BLaER1 treated with 17β-estradiol and CSF1 and Interleukin-3, amounts not matched to agents 10 nM and 100 nM (cell line): Measurements from ENCODE around the gene HNF4A.

ENCODE experiments used
- H3K27ac ChIP-seq, 11 experiments: shearing (Covaris generic); formaldehyde crosslinking; 2 replicates each; pipeline ENCODE4 v1.8.1; 2022
- H3K27me3 ChIP-seq, 11 experiments: shearing (Covaris generic); formaldehyde crosslinking; 2 replicates each; pipeline ENCODE4 v1.8.1; 2022
- H3K36me3 ChIP-seq, 11 experiments: shearing (Covaris generic); formaldehyde crosslinking; 2 replicates each; pipeline ENCODE4 v1.8.1; 2022
- H3K4me1 ChIP-seq, 10 experiments: shearing (Covaris generic); formaldehyde crosslinking; 2 replicates each; pipeline ENCODE4 v1.8.1; 2022
- H3K4me2 ChIP-seq, 11 experiments: shearing (Covaris generic); formaldehyde crosslinking; 2 replicates each; pipeline ENCODE4 v1.8.1; 2022
- H3K4me3 ChIP-seq, 10 experiments: shearing (Covaris generic); formaldehyde crosslinking; 2 replicates each; pipeline ENCODE4 v1.8.1; 2022
- H3K9ac ChIP-seq, 11 experiments: shearing (Covaris generic); formaldehyde crosslinking; 2 replicates each; pipeline ENCODE4 v1.8.1; 2022
- H3K9me3 ChIP-seq, 11 experiments: shearing (Covaris generic); formaldehyde crosslinking; replicated peaks in 1 of 11; 2 replicates each; pipeline ENCODE4 v1.8.1; 2022
- H4K20me1 ChIP-seq, 11 experiments: shearing (Covaris generic); formaldehyde crosslinking; 2 replicates each; pipeline ENCODE4 v1.8.1; 2022
- Cebpa-rat ChIP-seq, 11 experiments: shearing (Covaris generic); IDR thresholded peaks; 2 replicates each; pipeline ENCODE4 v1.8.1; 2022

Gene HNF4A

GRCh38 chr20:44407402-44408184, 52.1 kb downstream of the HNF4A start:
- Histone ChIP-seq H3K27ac (no peak overlapping the region), H3K36me3 (no peaks in the 10 kb centered on the region), H3K4me2 (no peak overlapping the region), H4K20me1 (no peaks in the 10 kb centered on the region), H3K9ac (no peak overlapping the region), H3K9me3 (no peaks in the 10 kb centered on the region), H3K4me1 (0 out of 20 replicates have a peak, but pooled peaks cover 0 to 5% (median 0%) of the 10 kb centered on the region in 10 experiments), H3K27me3 (peaks cover 0 to 4% (median 0%) of the 10 kb centered on the region in 11 experiments; a peak in 2 of 22 replicates), H3K4me3 (no peak overlapping the region)
- no peak for TF ChIP-seq Cebpa-rat (IDR thresholded peaks at IDR 0.05)

- H3K4me1 ChIP-seq = 0 out of 20 replicates have a peak, but pooled peaks cover 0 to 5% (median 0%) of the 10 kb centered on the region in 10 experiments
- no peaks in the 10 kb centered on the region for H3K9me3 ChIP-seq
- H3K4me3 ChIP-seq = no peak overlapping the region
- no peak overlapping the region for H3K4me2 ChIP-seq
- no peak overlapping the region for H3K27ac ChIP-seq
- no peaks in the 10 kb centered on the region for H4K20me1 ChIP-seq
- TF ChIP-seq Cebpa-rat (IDR thresholded peaks at IDR 0.05) = no peak
- H3K36me3 ChIP-seq = no peaks in the 10 kb centered on the region
- H3K27me3 ChIP-seq = peaks cover 0 to 9% (median 0%) of the 10 kb centered on the region in 11 experiments; a peak in 2 of 22 replicates
- H3K9ac ChIP-seq = no peak overlapping the region
Observed at GRCh38 chr20:44409132-44409600, 53.7 kb downstream of the HNF4A start.

GRCh38 chr20:44410583-44411019, 55.1 kb downstream of the HNF4A start:
- no peak for TF ChIP-seq Cebpa-rat (IDR thresholded peaks at IDR 0.05)
- H3K27ac ChIP-seq = no peak overlapping the region

GRCh38 chr20:44411020-44411756, 55.7 kb downstream of the HNF4A start:
- no peaks in the 10 kb centered on the region for H3K36me3 ChIP-seq
- no peak for TF ChIP-seq Cebpa-rat (IDR thresholded peaks at IDR 0.05)
- no peaks in the 10 kb centered on the region for H3K9me3 ChIP-seq
- no peak overlapping the region for H3K9ac ChIP-seq
- H3K4me2 ChIP-seq = no peak overlapping the region
- no peak overlapping the region for H3K27ac ChIP-seq
- H3K4me3 ChIP-seq = no peak overlapping the region
- H4K20me1 ChIP-seq = no peaks in the 10 kb centered on the region
- H3K27me3 ChIP-seq = peaks cover 0 to 9% (median 0%) of the 10 kb centered on the region in 11 experiments; a peak in 2 of 22 replicates
- H3K4me1 ChIP-seq = 0 out of 20 replicates have a peak, but pooled peaks cover 0 to 5% (median 0%) of the 10 kb centered on the region in 10 experiments

More at GRCh38 chr20:44410583-44411019, 55.1 kb downstream of the HNF4A start:
- 0 out of 20 replicates have a peak, but pooled peaks cover 0 to 5% (median 0%) of the 10 kb centered on the region in 10 experiments for H3K4me1 ChIP-seq
- no peaks in the 10 kb centered on the region for H3K9me3 ChIP-seq
- no peak overlapping the region for H3K9ac ChIP-seq
- no peaks in the 10 kb centered on the region for H4K20me1 ChIP-seq
- peaks cover 0 to 9% (median 0%) of the 10 kb centered on the region in 11 experiments; a peak in 2 of 22 replicates for H3K27me3 ChIP-seq
- H3K36me3 ChIP-seq = no peaks in the 10 kb centered on the region
- no peak overlapping the region for H3K4me2 ChIP-seq
- no peak overlapping the region for H3K4me3 ChIP-seq

- H3K9me3 ChIP-seq = no peaks in the 10 kb centered on the region
- no peak for TF ChIP-seq Cebpa-rat (IDR thresholded peaks at IDR 0.05)
- peaks cover 0 to 9% (median 0%) of the 10 kb centered on the region in 11 experiments; a peak in 2 of 22 replicates for H3K27me3 ChIP-seq
- H3K9ac ChIP-seq = no peak overlapping the region
- H3K36me3 ChIP-seq = no peaks in the 10 kb centered on the region
- H3K4me2 ChIP-seq = no peak overlapping the region
- H4K20me1 ChIP-seq = no peaks in the 10 kb centered on the region
- 0 out of 20 replicates have a peak, but pooled peaks cover 0 to 3% (median 0%) of the 10 kb centered on the region in 10 experiments for H3K4me1 ChIP-seq
- H3K4me3 ChIP-seq = no peak overlapping the region
- H3K27ac ChIP-seq = no peak overlapping the region
Observed at GRCh38 chr20:44411757-44412401, 56.4 kb downstream of the HNF4A start.

GRCh38 chr20:44412402-44413144, 57.1 kb downstream of the HNF4A start:
- Histone ChIP-seq H3K4me2 (no peak overlapping the region), H3K36me3 (no peaks in the 10 kb centered on the region), H3K27me3 (peaks cover 0 to 9% (median 0%) of the 10 kb centered on the region in 11 experiments; a peak in 2 of 22 replicates), H3K4me1 (no peaks in the 10 kb centered on the region), H3K27ac (no peak overlapping the region), H3K4me3 (no peak overlapping the region), H3K9ac (no peak overlapping the region), H3K9me3 (no peaks in the 10 kb centered on the region), H4K20me1 (no peaks in the 10 kb centered on the region)
- no peak for TF ChIP-seq Cebpa-rat (IDR thresholded peaks at IDR 0.05)

- peaks cover 0 to 9% (median 0%) of the 10 kb centered on the region in 11 experiments; a peak in 2 of 22 replicates for H3K27me3 ChIP-seq
- no peak overlapping the region for H3K4me3 ChIP-seq
- H3K36me3 ChIP-seq = no peaks in the 10 kb centered on the region
- H3K9me3 ChIP-seq = no peaks in the 10 kb centered on the region
- no peaks in the 10 kb centered on the region for H4K20me1 ChIP-seq
- TF ChIP-seq Cebpa-rat (IDR thresholded peaks at IDR 0.05) = no peak
- H3K27ac ChIP-seq = no peak overlapping the region
- no peak overlapping the region for H3K9ac ChIP-seq
- H3K4me1 ChIP-seq = no peaks in the 10 kb centered on the region
- no peak overlapping the region for H3K4me2 ChIP-seq
Observed at GRCh38 chr20:44413575-44414345, 58.3 kb downstream of the HNF4A start.

GRCh38 chr20:44414346-44414714, 58.8 kb downstream of the HNF4A start:
- peaks cover 0 to 9% (median 0%) of the 10 kb centered on the region in 11 experiments; a peak in 2 of 22 replicates for H3K27me3 ChIP-seq
- no peak for TF ChIP-seq Cebpa-rat (IDR thresholded peaks at IDR 0.05)
- H3K4me1 ChIP-seq = no peaks in the 10 kb centered on the region
- no peak overlapping the region for H3K4me3 ChIP-seq
- H3K27ac ChIP-seq = no peak overlapping the region
- H3K36me3 ChIP-seq = no peaks in the 10 kb centered on the region
- no peaks in the 10 kb centered on the region for H3K9me3 ChIP-seq
- no peaks in the 10 kb centered on the region for H4K20me1 ChIP-seq
- H3K4me2 ChIP-seq = no peak overlapping the region
- no peak overlapping the region for H3K9ac ChIP-seq
